Measurements from ENCODE around the gene CDX1.

The CDX1 gene

GRCh38 chr5:150131978-150132694 is 34.4 kb upstream of the CDX1 start:
- DNase-seq (ENCODE audit: insufficient read length, low spot score) (no peak), FAIRE-seq (no peak)
- TF ChIP-seq, protein P1, sequence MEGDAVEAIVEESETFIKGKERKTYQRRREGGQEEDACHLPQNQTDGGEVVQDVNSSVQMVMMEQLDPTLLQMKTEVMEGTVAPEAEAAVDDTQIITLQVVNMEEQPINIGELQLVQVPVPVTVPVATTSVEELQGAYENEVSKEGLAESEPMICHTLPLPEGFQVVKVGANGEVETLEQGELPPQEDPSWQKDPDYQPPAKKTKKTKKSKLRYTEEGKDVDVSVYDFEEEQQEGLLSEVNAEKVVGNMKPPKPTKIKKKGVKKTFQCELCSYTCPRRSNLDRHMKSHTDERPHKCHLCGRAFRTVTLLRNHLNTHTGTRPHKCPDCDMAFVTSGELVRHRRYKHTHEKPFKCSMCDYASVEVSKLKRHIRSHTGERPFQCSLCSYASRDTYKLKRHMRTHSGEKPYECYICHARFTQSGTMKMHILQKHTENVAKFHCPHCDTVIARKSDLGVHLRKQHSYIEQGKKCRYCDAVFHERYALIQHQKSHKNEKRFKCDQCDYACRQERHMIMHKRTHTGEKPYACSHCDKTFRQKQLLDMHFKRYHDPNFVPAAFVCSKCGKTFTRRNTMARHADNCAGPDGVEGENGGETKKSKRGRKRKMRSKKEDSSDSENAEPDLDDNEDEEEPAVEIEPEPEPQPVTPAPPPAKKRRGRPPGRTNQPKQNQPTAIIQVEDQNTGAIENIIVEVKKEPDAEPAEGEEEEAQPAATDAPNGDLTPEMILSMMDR (IDR thresholded peaks at IDR 0.05; ENCODE audit: insufficient read depth, missing control alignments), result no peak

- DNase-seq (ENCODE audit: insufficient read length, low spot score), result no peak
- no peak for FAIRE-seq
- TF ChIP-seq, protein P1 (IDR thresholded peaks at IDR 0.05; ENCODE audit: insufficient read depth, missing control alignments), result no peak
These were observed 33.8 kb upstream of the CDX1 start for GRCh38 chr5:150132740-150133139.

- DNase-seq (ENCODE audit: insufficient read length, low spot score), result no peak
- TF ChIP-seq, protein P1 (IDR thresholded peaks at IDR 0.05; ENCODE audit: insufficient read depth, missing control alignments), result no peak
- FAIRE-seq, result no peak
These were observed 32.9 kb upstream of the CDX1 start for GRCh38 chr5:150133581-150134197.

- DNase-seq (ENCODE audit: insufficient read length, low spot score) (peak; percentile 76), FAIRE-seq (peak; percentile 41)
- TF ChIP-seq, protein P1 (IDR thresholded peaks at IDR 0.05; ENCODE audit: insufficient read depth, missing control alignments), result no peak
These were observed 32.4 kb upstream of the CDX1 start for GRCh38 chr5:150134198-150134588.

- DNase-seq (ENCODE audit: insufficient read length, low spot score) (no peak), FAIRE-seq (no peak)
- TF ChIP-seq, protein P1 (IDR thresholded peaks at IDR 0.05; ENCODE audit: insufficient read depth, missing control alignments), result no peak
These were observed 30.8 kb upstream of the CDX1 start for GRCh38 chr5:150135557-150136304.

DNA sequence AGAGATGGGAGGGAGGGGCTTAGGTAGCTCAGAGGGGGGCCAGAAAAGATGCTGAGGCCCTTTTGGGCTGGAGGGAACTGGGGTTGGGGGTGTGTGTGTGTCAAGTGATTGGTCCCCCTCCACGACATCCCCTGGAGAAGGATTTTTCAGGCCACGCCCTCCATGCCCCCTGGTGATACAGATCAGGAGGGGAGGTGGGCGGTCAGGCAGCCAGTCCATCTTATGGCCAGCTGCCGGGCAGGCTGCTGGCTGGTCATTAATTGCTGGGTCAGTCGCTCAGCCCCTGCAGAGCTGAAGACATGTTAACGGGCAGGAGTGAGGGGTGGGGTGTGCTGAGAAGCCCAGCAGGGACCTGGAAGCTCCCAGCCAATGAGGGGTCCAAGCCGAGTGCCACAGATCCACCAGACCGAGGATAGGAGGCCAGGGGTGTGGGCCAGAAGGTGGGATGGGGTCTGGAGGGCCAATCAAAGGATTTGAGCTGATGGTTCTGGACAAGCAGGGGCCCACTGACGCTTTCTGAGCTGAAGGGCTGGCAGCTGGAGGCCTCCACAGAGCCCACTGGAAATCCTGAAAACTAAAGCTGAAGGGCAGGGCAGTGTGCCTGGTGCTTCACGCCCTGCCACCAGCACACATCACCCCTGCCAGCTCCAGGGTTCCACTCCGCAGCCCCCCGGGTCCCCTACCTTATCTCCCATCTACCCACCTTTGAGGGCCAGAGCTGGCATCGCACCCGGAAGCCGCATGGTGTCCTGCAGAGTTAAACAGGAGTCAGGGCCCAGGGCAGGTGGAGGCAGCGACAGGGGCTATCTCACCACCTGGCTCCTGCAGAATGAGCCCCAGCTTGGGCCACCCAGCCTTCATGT is 30.0 kb upstream of the CDX1 start:
- TF ChIP-seq, protein P1 (IDR thresholded peaks at IDR 0.05; ENCODE audit: insufficient read depth, missing control alignments), result no peak
- DNase-seq (ENCODE audit: insufficient read length, low spot score), result no peak
- FAIRE-seq, result no peak

All from D721Med (cell line).